DOHH2 (cell line): ENCODE measurements around the gene CALHM6.

Source experiments
- EZH2phosphoT487 ChIP-seq: fragments of 200-600 bp; sonication (generic); IDR thresholded peaks from 2 replicates; pipeline ENCODE4 v1.6.1; 2017; ENCODE audit warnings: borderline replicate concordance, mild to moderate bottlenecking, antibody characterized with exemption, low read length, moderate library complexity, mixed read lengths
- TF ChIP-seq, protein P1 (sequence below): fragments of 200-600 bp; sonication (generic); IDR thresholded peaks from one replicate; pipeline ENCODE4 v1.5.1; 2014; ENCODE audit warnings: antibody characterized with exemption, mild to moderate bottlenecking, low read depth, low read length; ENCODE audit not compliant: poor library complexity, severe bottlenecking

- TF ChIP-seq, protein P1, sequence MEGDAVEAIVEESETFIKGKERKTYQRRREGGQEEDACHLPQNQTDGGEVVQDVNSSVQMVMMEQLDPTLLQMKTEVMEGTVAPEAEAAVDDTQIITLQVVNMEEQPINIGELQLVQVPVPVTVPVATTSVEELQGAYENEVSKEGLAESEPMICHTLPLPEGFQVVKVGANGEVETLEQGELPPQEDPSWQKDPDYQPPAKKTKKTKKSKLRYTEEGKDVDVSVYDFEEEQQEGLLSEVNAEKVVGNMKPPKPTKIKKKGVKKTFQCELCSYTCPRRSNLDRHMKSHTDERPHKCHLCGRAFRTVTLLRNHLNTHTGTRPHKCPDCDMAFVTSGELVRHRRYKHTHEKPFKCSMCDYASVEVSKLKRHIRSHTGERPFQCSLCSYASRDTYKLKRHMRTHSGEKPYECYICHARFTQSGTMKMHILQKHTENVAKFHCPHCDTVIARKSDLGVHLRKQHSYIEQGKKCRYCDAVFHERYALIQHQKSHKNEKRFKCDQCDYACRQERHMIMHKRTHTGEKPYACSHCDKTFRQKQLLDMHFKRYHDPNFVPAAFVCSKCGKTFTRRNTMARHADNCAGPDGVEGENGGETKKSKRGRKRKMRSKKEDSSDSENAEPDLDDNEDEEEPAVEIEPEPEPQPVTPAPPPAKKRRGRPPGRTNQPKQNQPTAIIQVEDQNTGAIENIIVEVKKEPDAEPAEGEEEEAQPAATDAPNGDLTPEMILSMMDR = no peak
- TF ChIP-seq EZH2phosphoT487 = no peak
Measured at GRCh38 chr6:116467096-116467495, 5.9 kb downstream of the CALHM6 start.
